Panc1 (cell line): ENCODE results near the gene IGLON5. TPM values are rescaled to one million over a fixed set of nuclear protein-coding genes. Genes with fewer than 3 reads are reported as not detected.

Source experiments
- ATAC-seq: fragments of 200-7000 bp; cut with Tn5 transposase; 2 replicates; pipeline ENCODE4 v1.9.1; 2020; ENCODE audit warnings: mild to moderate bottlenecking, moderate library complexity
- Bru-seq: library from RNA; stranded (reverse); fragments of 400-500 nt; gene quantifications from one replicate; lab custom pipeline; 2021; lab: Mats Ljungman, UMichigan
- BruChase-seq, 2 experiments: library from RNA; stranded (reverse); fragments of 400-500 nt; gene quantifications; one replicate each; lab custom pipeline; 2021; lab: Mats Ljungman, UMichigan
- BruUV-seq: library from RNA; stranded (reverse); fragments of 400-500 nt; replicated peaks from 2 replicates; lab custom pipeline; 2021; lab: Mats Ljungman, UMichigan
- CTCF ChIA-PET: fragments of 300-600 bp; sonication (Branson Sonifier 250); formaldehyde crosslinking; loops from one replicate; lab custom pipeline; 2022; ENCODE audit warnings: antibody characterized with exemption; lab: Charles Lee
- POLR2A ChIA-PET: fragments of 300-600 bp; sonication (Branson Sonifier 250); formaldehyde crosslinking; loops from one replicate; lab custom pipeline; 2022; ENCODE audit warnings: antibody characterized with exemption; lab: Charles Lee
- DNase-seq: peaks from one replicate; pipeline ENCODE4 v3.0.0-alpha.2; 2010; ENCODE audit warnings: low read depth, low spot score
- H3K27ac ChIP-seq: 2 replicates; pipeline ENCODE4 v1.5.1; 2011; ENCODE audit warnings: mild to moderate bottlenecking, low read length, inconsistent platforms
- H3K27me3 ChIP-seq: fragments of 200-500 bp; sonication (Bioruptor generic); 2 replicates; pipeline ENCODE4 v1.6.0; 2014; ENCODE audit warnings: low read length, inconsistent platforms; ENCODE audit not compliant: control insufficient read depth, insufficient read depth
- H3K36me3 ChIP-seq: fragments of 200-500 bp; sonication (Bioruptor generic); 2 replicates; pipeline ENCODE4 v1.5.1; 2014; ENCODE audit warnings: inconsistent platforms, mild to moderate bottlenecking, low read length, moderate library complexity; ENCODE audit not compliant: control insufficient read depth, insufficient read depth
- H3K4me1 ChIP-seq: 2 replicates; pipeline ENCODE4 v1.5.1; 2011; ENCODE audit warnings: inconsistent platforms, mild to moderate bottlenecking, low read length, moderate library complexity; ENCODE audit not compliant: control insufficient read depth, insufficient read depth
- H3K4me3 ChIP-seq, 2 experiments: 2 replicates each; pipeline ENCODE4 v1.5.1; 2011 to 2012; ENCODE audit warnings: low read depth in 2 of 2, low read length in 2 of 2, mild to moderate bottlenecking in 2 of 2, inconsistent platforms in 1 of 2, moderate library complexity in 1 of 2
- H3K9me3 ChIP-seq: fragments of 200-500 bp; sonication (Bioruptor generic); 2 replicates; pipeline ENCODE4 v1.5.1; 2014; ENCODE audit warnings: low read depth, mild to moderate bottlenecking, inconsistent platforms, low read length, moderate library complexity; ENCODE audit not compliant: control insufficient read depth, insufficient read depth
- POLR2AphosphoS5 ChIP-seq: IDR thresholded peaks from 2 replicates; pipeline ENCODE4 v1.6.1; 2012; ENCODE audit warnings: mild to moderate bottlenecking, low read depth, low read length, moderate library complexity
- SIN3A ChIP-seq: IDR thresholded peaks from 2 replicates; pipeline ENCODE4 v1.6.1; 2012; ENCODE audit warnings: low read depth, mild to moderate bottlenecking, low read length, moderate library complexity, borderline replicate concordance; ENCODE audit not compliant: insufficient read depth
- TCF7L2 ChIP-seq: IDR thresholded peaks from 2 replicates; pipeline ENCODE4 v1.6.1; 2011; ENCODE audit warnings: mild to moderate bottlenecking, low read depth, low read length, inconsistent platforms
- in situ Hi-C: cut with HindIII; loops from 2 replicates; pipeline ENCODE4 v1.10.0; 2016; ENCODE audit warnings: low sequenced_read_pairs, low pct_unique_long_range_greater_than_20kb
- intact Hi-C: fragments of 100-400 bp; cut with micrococcal nuclease; formaldehyde crosslinking; loops from one replicate; pipeline ENCODE4 v1.10.0; 2022; ENCODE audit not compliant: unreplicated experiment
- long read RNA-seq: library from polyadenylated mRNA; unstranded; transcript quantifications from one replicate; pipeline ENCODE4 v2.0.0, GENCODE V29; 2021; ENCODE audit not compliant: unreplicated experiment
- polyA plus RNA-seq: library from polyadenylated mRNA; unstranded; fragments of >200 nt; gene quantifications from one replicate; pipeline ENCODE4 v1.2.1, GENCODE V29; 2012; ENCODE audit warnings: missing spikeins; ENCODE audit not compliant: insufficient read length
- total RNA-seq: library from RNA; stranded (reverse); gene quantifications from one replicate; pipeline ENCODE4 v1.2.1, GENCODE V29; 2021; ENCODE audit not compliant: unreplicated experiment
- TF ChIP-seq, protein P1 (sequence below): fragments of 450-650 bp; IDR thresholded peaks from 2 replicates; pipeline ENCODE4 v1.5.1; 2017; ENCODE audit warnings: mild to moderate bottlenecking
- TF ChIP-seq, protein P2 (sequence below), 2 experiments: IDR thresholded peaks; 2 replicates each; pipeline ENCODE4 v1.6.1; 2011 to 2012; ENCODE audit warnings: low read depth in 2 of 2, control low read depth in 1 of 2, low read length in 1 of 2, mild to moderate bottlenecking in 1 of 2, moderate library complexity in 1 of 2; ENCODE audit not compliant: insufficient read depth in 1 of 2

The IGLON5 gene
- 0.13 TPM for total RNA-seq
- polyA plus RNA-seq, result 0.34 TPM
- Bru-seq, nascent RNA, result not detected
- BruChase-seq, experiment 1, labeled RNA remaining after a 2-hour chase, result not detected
- not detected for BruChase-seq, experiment 2, labeled RNA remaining after a 6-hour chase
- long read RNA-seq, result 0 reads

DNA sequence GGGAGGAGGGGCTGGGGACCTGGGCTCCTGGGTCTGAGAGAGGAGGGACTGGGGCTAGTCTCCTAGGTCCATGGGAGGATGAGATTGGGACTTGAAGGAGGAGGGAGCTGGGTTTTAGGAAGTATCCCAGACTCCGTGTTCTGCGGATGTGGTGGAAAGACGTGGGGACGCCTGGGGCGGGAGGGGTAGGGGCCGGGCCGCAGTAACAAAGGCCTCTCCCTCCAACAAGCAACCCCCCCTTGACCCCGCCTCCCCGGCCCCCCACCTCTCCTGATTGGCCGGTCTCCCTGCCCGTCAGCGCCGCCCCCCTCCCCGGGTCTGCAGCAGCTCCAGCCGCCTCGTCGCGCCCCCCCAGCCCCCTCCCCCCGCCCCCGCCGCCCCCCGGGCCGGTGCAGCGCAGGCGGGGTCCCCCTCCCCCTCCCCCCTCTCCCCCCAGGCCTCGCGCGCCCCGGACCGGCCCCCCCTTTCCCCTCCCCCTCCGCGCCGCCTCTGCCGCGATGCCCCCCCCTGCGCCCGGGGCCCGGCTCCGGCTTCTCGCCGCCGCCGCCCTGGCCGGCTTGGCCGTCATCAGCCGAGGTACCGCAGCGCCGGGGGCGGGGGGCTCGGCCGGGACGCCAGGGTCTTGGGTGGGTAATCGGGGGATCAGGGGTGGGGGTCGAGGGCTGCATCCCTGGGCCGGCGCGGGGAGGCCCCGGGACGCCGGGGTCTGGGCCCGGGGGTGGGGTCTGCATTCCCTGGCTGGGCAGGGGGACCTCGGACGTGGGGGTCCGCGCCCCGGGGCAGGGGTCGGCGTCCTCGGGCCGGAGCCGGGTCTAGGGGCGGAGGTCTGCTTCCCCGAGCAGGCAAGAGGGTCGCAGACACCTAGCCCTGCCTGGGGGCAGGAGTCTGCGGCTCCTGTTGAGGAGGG, at the start of gene IGLON5:
TSS of gene IGLON5 (plus strand) at position 294 of the 907 bp plus-strand sequence. CDS start at position 498, 204 bp downstream.
- H3K4me3 ChIP-seq, result no peak within 1 kb of the TSS
- H3K4me1 ChIP-seq, result no peaks in the 10 kb centered on the region
- H3K27ac ChIP-seq, result no peak within 1 kb of the TSS
- ChIA-PET POLR2A (no interaction called here), CTCF (no interaction called here)
- no peaks in the 10 kb centered on the region for H3K36me3 ChIP-seq
- ATAC-seq (no peak), DNase-seq (no peak)
- H3K27me3 ChIP-seq, result no peaks in the 10 kb centered on the region; the same call in 1 of the 2 replicates
- no peaks in the 10 kb centered on the region for H3K9me3 ChIP-seq
- intact Hi-C loops (no loop called here), in situ Hi-C loops (no loop called here)
- TF ChIP-seq, protein P1, sequence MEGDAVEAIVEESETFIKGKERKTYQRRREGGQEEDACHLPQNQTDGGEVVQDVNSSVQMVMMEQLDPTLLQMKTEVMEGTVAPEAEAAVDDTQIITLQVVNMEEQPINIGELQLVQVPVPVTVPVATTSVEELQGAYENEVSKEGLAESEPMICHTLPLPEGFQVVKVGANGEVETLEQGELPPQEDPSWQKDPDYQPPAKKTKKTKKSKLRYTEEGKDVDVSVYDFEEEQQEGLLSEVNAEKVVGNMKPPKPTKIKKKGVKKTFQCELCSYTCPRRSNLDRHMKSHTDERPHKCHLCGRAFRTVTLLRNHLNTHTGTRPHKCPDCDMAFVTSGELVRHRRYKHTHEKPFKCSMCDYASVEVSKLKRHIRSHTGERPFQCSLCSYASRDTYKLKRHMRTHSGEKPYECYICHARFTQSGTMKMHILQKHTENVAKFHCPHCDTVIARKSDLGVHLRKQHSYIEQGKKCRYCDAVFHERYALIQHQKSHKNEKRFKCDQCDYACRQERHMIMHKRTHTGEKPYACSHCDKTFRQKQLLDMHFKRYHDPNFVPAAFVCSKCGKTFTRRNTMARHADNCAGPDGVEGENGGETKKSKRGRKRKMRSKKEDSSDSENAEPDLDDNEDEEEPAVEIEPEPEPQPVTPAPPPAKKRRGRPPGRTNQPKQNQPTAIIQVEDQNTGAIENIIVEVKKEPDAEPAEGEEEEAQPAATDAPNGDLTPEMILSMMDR, result no peak
- TF ChIP-seq POLR2AphosphoS5 (no peak), SIN3A (no peak), TCF7L2 (no peak)
- TF ChIP-seq, protein P2, sequence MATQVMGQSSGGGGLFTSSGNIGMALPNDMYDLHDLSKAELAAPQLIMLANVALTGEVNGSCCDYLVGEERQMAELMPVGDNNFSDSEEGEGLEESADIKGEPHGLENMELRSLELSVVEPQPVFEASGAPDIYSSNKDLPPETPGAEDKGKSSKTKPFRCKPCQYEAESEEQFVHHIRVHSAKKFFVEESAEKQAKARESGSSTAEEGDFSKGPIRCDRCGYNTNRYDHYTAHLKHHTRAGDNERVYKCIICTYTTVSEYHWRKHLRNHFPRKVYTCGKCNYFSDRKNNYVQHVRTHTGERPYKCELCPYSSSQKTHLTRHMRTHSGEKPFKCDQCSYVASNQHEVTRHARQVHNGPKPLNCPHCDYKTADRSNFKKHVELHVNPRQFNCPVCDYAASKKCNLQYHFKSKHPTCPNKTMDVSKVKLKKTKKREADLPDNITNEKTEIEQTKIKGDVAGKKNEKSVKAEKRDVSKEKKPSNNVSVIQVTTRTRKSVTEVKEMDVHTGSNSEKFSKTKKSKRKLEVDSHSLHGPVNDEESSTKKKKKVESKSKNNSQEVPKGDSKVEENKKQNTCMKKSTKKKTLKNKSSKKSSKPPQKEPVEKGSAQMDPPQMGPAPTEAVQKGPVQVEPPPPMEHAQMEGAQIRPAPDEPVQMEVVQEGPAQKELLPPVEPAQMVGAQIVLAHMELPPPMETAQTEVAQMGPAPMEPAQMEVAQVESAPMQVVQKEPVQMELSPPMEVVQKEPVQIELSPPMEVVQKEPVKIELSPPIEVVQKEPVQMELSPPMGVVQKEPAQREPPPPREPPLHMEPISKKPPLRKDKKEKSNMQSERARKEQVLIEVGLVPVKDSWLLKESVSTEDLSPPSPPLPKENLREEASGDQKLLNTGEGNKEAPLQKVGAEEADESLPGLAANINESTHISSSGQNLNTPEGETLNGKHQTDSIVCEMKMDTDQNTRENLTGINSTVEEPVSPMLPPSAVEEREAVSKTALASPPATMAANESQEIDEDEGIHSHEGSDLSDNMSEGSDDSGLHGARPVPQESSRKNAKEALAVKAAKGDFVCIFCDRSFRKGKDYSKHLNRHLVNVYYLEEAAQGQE (IDR thresholded peaks at IDR 0.05; ENCODE audit: insufficient read depth in 1 of 2, low read depth in 2 of 2, low read length in 1 of 2), result no peak
- BruUV-seq, result no TSS peak

DNA sequence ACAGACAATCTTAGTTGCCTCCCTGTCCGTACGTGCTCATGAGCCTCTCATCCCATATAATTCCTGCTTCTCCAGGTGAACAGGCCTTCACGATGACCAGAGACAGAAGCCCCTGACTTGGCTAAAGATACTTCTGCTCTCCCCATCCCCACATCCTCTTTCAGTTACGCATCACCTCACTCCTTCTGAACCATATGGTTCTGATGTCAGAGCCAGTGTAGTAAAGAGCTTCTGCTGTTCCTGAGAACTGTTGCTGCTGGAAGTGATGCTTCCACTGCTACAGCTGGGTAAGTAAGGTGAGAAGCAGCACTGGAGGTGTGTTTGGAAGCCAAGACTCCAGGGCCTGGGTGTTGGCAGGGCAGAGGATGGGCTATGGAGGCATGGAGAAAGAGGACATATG, 47.6 kb upstream of the IGLON5 start:
- TF ChIP-seq SIN3A (no peak), POLR2AphosphoS5 (no peak), TCF7L2 (no peak)
- TF ChIP-seq, protein P1, result no peak
- TF ChIP-seq, protein P2 (IDR thresholded peaks at IDR 0.05; ENCODE audit: insufficient read depth in 1 of 2, low read depth in 2 of 2, low read length in 1 of 2), result no peak
- BruUV-seq, result no TSS peak
- ATAC-seq (no peak), DNase-seq (no peak)
- intact Hi-C loops, result no loop called here
- H3K4me1 ChIP-seq, result no peaks in the 10 kb centered on the region
- in situ Hi-C loops, result no loop called here
- no peaks in the 10 kb centered on the region for H3K36me3 ChIP-seq
- no peaks in the 10 kb centered on the region for H3K9me3 ChIP-seq
- H3K4me3 ChIP-seq, result no peak overlapping the region
- peaks cover 5% of the 10 kb centered on the region for H3K27me3 ChIP-seq
- ChIA-PET POLR2A (no interaction called here), CTCF (no interaction called here)
- H3K27ac ChIP-seq, result no peak overlapping the region
